Caco-2 (cell line): Measurements from ENCODE around the gene SIRT2. TPM values are rescaled to one million over a fixed set of nuclear protein-coding genes. Genes with fewer than 3 reads are reported as not detected.

Source experiments
- BruUV-seq: library from RNA; stranded (reverse); fragments of 400-500 nt; replicated peaks from 2 replicates; lab custom pipeline; 2021; lab: Mats Ljungman, UMichigan
- CTCF ChIA-PET: fragments of 300-600 bp; sonication (Branson Sonifier 250); formaldehyde crosslinking; loops from one replicate; lab custom pipeline; 2022; ENCODE audit warnings: antibody characterized with exemption; lab: Charles Lee
- POLR2A ChIA-PET: fragments of 300-600 bp; sonication (Branson Sonifier 250); formaldehyde crosslinking; loops from one replicate; lab custom pipeline; 2022; ENCODE audit warnings: antibody characterized with exemption; lab: Charles Lee
- DNase-seq, 2 experiments: peaks; one replicate each; pipeline versions ENCODE4 v3.0.0 to v3.0.0-alpha.2; 2020 to 2022
- H3K27me3 ChIP-seq: replicated peaks from 2 replicates; pipeline ENCODE4 v1.6.0; 2011; ENCODE audit warnings: low read length; ENCODE audit not compliant: control insufficient read depth, insufficient read depth
- H3K36me3 ChIP-seq: 2 replicates; pipeline ENCODE4 v1.5.1; 2011; ENCODE audit warnings: low read length; ENCODE audit not compliant: control insufficient read depth, insufficient read depth
- H3K4me1 ChIP-seq: fragments of 250-450 bp; sonication (Bioruptor Pico); 2 replicates; pipeline ENCODE4 v1.5.1; 2020; ENCODE audit warnings: mild to moderate bottlenecking
- H3K4me3 ChIP-seq: 2 replicates; pipeline ENCODE4 v1.5.1; 2011; ENCODE audit warnings: low read depth, mild to moderate bottlenecking, control low read depth, low read length
- H3K9me3 ChIP-seq: fragments of 250-450 bp; sonication (Bioruptor Pico); 2 replicates; pipeline ENCODE4 v1.5.1; 2020; ENCODE audit warnings: mild to moderate bottlenecking, moderate library complexity
- H3K27ac Mint-ChIP-seq: one replicate; pipeline ENCODE4 v1.8.0; 2022; ENCODE audit warnings: mixed read lengths; ENCODE audit not compliant: unreplicated experiment
- H3K27me3 Mint-ChIP-seq: one replicate; pipeline ENCODE4 v1.8.0; 2022; ENCODE audit warnings: mixed read lengths; ENCODE audit not compliant: insufficient read depth, unreplicated experiment
- H3K36me3 Mint-ChIP-seq: one replicate; pipeline ENCODE4 v1.8.0; 2022; ENCODE audit warnings: mild to moderate bottlenecking, mixed read lengths; ENCODE audit not compliant: insufficient read depth, unreplicated experiment
- H3K4me1 Mint-ChIP-seq: one replicate; pipeline ENCODE4 v1.8.0; 2022; ENCODE audit warnings: low read depth, mixed read lengths; ENCODE audit not compliant: unreplicated experiment
- H3K4me3 Mint-ChIP-seq: one replicate; pipeline ENCODE4 v1.8.0; 2022; ENCODE audit warnings: mild to moderate bottlenecking, moderate library complexity, mixed read lengths; ENCODE audit not compliant: unreplicated experiment
- H3K9me3 Mint-ChIP-seq: one replicate; pipeline ENCODE4 v1.8.0; 2022; ENCODE audit warnings: mixed read lengths; ENCODE audit not compliant: unreplicated experiment
- intact Hi-C: fragments of 100-400 bp; cut with micrococcal nuclease; formaldehyde crosslinking; loops from one replicate; pipeline ENCODE4 v1.10.0; 2022; ENCODE audit not compliant: unreplicated experiment
- total RNA-seq: library from RNA; stranded (reverse); gene quantifications from 2 replicates; pipeline ENCODE4 v1.2.3, GENCODE V29; 2022
- TF ChIP-seq, protein P1 (sequence below), 2 experiments: fragments of 200-600 bp in 1 of 2; IDR thresholded peaks; 1 replicate in 1 of 2; 2 replicates in 1 of 2; pipeline versions ENCODE4 v1.5.1 to v1.8.0; 2011 to 2022; ENCODE audit warnings: antibody characterized with exemption in 1 of 2, control low read depth in 1 of 2, inconsistent platforms in 1 of 2, low read depth in 1 of 2, low read length in 1 of 2, mild to moderate bottlenecking in 1 of 2, moderate library complexity in 1 of 2; ENCODE audit not compliant: insufficient read depth in 1 of 2, severe bottlenecking in 1 of 2, unreplicated experiment in 1 of 2

The SIRT2 gene
- total RNA-seq, 1 experiment from 2014 or later: 33.3 TPM

DNA sequence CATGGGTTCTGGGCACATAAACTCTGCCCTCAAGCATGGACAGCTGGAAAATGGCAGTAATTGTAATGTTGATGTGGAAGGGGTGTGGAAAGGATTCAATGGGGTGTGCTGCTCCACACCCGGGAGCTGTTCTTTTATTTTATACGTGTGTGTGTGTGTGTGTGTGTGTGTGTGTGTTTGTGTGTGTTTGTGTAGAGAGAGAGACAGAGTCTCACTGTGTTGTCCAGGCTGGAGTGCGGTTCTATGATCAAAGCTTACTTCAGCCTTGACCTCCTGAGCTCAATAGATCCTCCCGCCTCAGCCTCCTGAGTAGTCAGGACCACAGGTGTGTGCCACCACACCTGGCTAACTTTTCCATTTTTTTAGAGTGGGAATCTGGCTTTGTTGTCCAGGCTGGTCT, 34.1 kb upstream of the SIRT2 start:
- TF ChIP-seq, protein P1, sequence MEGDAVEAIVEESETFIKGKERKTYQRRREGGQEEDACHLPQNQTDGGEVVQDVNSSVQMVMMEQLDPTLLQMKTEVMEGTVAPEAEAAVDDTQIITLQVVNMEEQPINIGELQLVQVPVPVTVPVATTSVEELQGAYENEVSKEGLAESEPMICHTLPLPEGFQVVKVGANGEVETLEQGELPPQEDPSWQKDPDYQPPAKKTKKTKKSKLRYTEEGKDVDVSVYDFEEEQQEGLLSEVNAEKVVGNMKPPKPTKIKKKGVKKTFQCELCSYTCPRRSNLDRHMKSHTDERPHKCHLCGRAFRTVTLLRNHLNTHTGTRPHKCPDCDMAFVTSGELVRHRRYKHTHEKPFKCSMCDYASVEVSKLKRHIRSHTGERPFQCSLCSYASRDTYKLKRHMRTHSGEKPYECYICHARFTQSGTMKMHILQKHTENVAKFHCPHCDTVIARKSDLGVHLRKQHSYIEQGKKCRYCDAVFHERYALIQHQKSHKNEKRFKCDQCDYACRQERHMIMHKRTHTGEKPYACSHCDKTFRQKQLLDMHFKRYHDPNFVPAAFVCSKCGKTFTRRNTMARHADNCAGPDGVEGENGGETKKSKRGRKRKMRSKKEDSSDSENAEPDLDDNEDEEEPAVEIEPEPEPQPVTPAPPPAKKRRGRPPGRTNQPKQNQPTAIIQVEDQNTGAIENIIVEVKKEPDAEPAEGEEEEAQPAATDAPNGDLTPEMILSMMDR (IDR thresholded peaks at IDR 0.05; ENCODE audit: insufficient read depth in 1 of 2, low read depth in 1 of 2, low read length in 1 of 2, severe bottlenecking in 1 of 2, unreplicated experiment in 1 of 2): no peak
- Mint-ChIP-seq H3K27me3 (no peaks in the 10 kb centered on the region), H3K4me1 (no peaks in the 10 kb centered on the region), H3K27ac (no peak overlapping the region), H3K36me3 (peaks cover 55% of the 10 kb centered on the region), H3K4me3 (no peak overlapping the region), H3K9me3 (peaks cover 10% of the 10 kb centered on the region)
- ChIA-PET CTCF (no interaction called here), POLR2A (no interaction called here)
- H3K27me3 ChIP-seq: no peaks in the 10 kb centered on the region
- H3K4me3 ChIP-seq: no peak overlapping the region
- H3K9me3 ChIP-seq: peaks cover 24% of the 10 kb centered on the region
- DNase-seq: no peak
- intact Hi-C loops: no loop called here
- no TSS peak for BruUV-seq
- 0 out of 2 replicates have a peak, but pooled peaks cover 5% of the 10 kb centered on the region for H3K4me1 ChIP-seq
- peaks cover 7% of the 10 kb centered on the region for H3K36me3 ChIP-seq

DNA sequence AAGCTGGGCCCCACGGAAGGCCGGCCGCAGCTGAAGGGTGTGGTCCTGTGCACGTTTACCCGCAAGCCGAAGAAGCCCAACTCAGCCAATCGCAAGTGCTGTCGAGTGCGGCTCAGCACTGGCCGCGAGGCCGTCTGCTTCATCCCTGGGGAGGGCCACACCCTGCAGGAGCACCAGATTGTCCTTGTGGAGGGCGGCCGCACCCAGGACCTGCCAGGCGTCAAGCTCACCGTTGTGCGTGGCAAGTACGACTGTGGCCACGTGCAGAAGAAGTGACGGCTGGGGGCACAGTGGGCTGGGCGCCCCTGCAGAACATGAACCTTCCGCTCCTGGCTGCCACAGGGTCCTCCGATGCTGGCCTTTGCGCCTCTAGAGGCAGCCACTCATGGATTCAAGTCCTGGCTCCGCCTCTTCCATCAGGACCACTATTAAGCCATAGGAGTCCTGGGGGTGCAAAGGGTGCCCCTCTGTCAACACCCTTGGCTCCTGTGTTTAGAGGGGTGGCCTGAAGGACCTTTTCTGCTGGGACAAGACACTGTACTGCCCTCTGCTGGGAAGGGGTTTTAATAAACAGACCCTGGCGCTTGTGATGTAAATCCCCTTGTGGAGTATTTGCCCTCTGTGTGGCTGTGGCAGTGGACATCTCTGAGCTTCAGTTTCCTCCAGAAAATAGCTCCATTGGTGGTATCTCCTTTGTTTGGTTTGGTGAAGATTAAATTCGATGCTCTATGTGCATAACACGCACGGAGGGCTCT, 33.2 kb upstream of the SIRT2 start:
- Histone ChIP-seq H3K4me1 (0 out of 2 replicates have a peak, but pooled peaks cover 5% of the 10 kb centered on the region), H3K9me3 (peaks cover 24% of the 10 kb centered on the region), H3K4me3 (no peak overlapping the region), H3K27me3 (no peaks in the 10 kb centered on the region), H3K36me3 (peaks cover 7% of the 10 kb centered on the region)
- H3K9me3 Mint-ChIP-seq: peaks cover 10% of the 10 kb centered on the region
- no peaks in the 10 kb centered on the region for H3K4me1 Mint-ChIP-seq
- H3K36me3 Mint-ChIP-seq: peaks cover 64% of the 10 kb centered on the region
- H3K27me3 Mint-ChIP-seq: no peaks in the 10 kb centered on the region
- intact Hi-C loops: no loop called here
- no TSS peak for BruUV-seq
- DNase-seq: no peak
- no peak overlapping the region for H3K27ac Mint-ChIP-seq
- peak overlapping the region; percentile 33 for H3K4me3 Mint-ChIP-seq
- POLR2A ChIA-PET: no interaction called here
- CTCF ChIA-PET: interaction anchor here (0.7 to 3.2 kb wide), 2 partner anchors 32 to 81 kb away, joined by 3 to 24 read pairs; partner anchors contain the start of genes NFKBIB and SIRT2
- TF ChIP-seq, protein P1 (IDR thresholded peaks at IDR 0.05; ENCODE audit: insufficient read depth in 1 of 2, low read depth in 1 of 2, low read length in 1 of 2, severe bottlenecking in 1 of 2, unreplicated experiment in 1 of 2): peak in 1 of 2 experiments; percentile 19

DNA sequence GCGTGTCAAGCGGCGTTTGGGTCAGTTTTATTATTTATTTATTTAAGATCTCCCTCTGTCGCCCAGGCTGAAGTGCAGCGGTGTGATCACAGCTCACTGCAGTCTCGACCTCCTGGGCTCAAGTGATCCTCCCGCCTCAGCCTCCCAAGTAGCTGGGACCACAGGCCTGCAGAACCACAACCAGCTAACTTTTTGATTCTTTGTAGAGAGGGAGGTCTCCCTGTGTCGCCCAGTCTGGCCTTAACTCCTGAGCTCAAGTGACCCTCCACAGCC, 32.0 kb upstream of the SIRT2 start:
- TF ChIP-seq, protein P1 (IDR thresholded peaks at IDR 0.05; ENCODE audit: insufficient read depth in 1 of 2, low read depth in 1 of 2, low read length in 1 of 2, severe bottlenecking in 1 of 2, unreplicated experiment in 1 of 2): no peak
- intact Hi-C loops: loop anchor here (2.0 kb wide), 1 partner anchor 101 kb away; the partner anchor contains the start of gene ECH1
- H3K27me3 Mint-ChIP-seq: no peaks in the 10 kb centered on the region
- peak overlapping the region; percentile 99 for H3K27ac Mint-ChIP-seq
- peak overlapping the region; percentile 77 for H3K4me3 Mint-ChIP-seq
- CTCF ChIA-PET: interaction anchor here (0.6 to 3.2 kb wide), 6 partner anchors 13 to 142 kb away, joined by 3 to 24 read pairs (median 7); partner anchors contain the start of genes NFKBIB and SIRT2
- no peak for DNase-seq
- peaks cover 24% of the 10 kb centered on the region for H3K9me3 ChIP-seq
- H3K9me3 Mint-ChIP-seq: peaks cover 10% of the 10 kb centered on the region
- no TSS peak for BruUV-seq
- H3K4me1 Mint-ChIP-seq: no peaks in the 10 kb centered on the region
- POLR2A ChIA-PET: interaction anchor here (1.1 to 1.7 kb wide), 2 partner anchors 84 to 100 kb away, joined by 3 to 10 read pairs; no protein-coding TSS in a partner anchor
- peaks cover 7% of the 10 kb centered on the region for H3K36me3 ChIP-seq
- H3K4me3 ChIP-seq: peak overlapping the region; percentile 85
- 0 out of 2 replicates have a peak, but pooled peaks cover 5% of the 10 kb centered on the region for H3K4me1 ChIP-seq
- H3K27me3 ChIP-seq: no peaks in the 10 kb centered on the region
- H3K36me3 Mint-ChIP-seq: peaks cover 69% of the 10 kb centered on the region
